Stimulated activated CD8-positive, alpha-beta memory T cell treated with anti-CD3 and anti-CD28 coated beads, Interleukin-7, amount 100 ng/mL, for 4 hours (primary cell): Measurements from ENCODE around the gene HMGXB4.

Experiments used
- DNase-seq, 2 donors: peaks; one replicate each; pipeline ENCODE4 v3.0.0-alpha.2; 2020; ENCODE audit warnings: low read depth in 2 of 2

Gene HMGXB4

GRCh38 chr22:35326854-35327562, 69.7 kb downstream of the HMGXB4 start:
- no peak for DNase-seq

- no peak for DNase-seq
Observed at GRCh38 chr22:35327690-35328471, 70.6 kb downstream of the HMGXB4 start.

GRCh38 chr22:35328472-35328885, 71.2 kb downstream of the HMGXB4 start:
- DNase-seq, result no peak

GRCh38 chr22:35329114-35329847, 72.0 kb downstream of the HMGXB4 start:
- no peak for DNase-seq

GRCh38 chr22:35330258-35330861, 73.1 kb downstream of the HMGXB4 start:
- DNase-seq, result peak; percentile 18 to 26

GRCh38 chr22:35332278-35332677, 75.0 kb downstream of the HMGXB4 start:
- no peak for DNase-seq

- DNase-seq, result no peak
Observed at GRCh38 chr22:35333220-35333619, 75.9 kb downstream of the HMGXB4 start.

GRCh38 chr22:35334004-35334403, 76.7 kb downstream of the HMGXB4 start:
- DNase-seq, result no peak

GRCh38 chr22:35335468-35335867, 78.2 kb downstream of the HMGXB4 start:
- DNase-seq, result no peak

- DNase-seq, result no peak
Observed at GRCh38 chr22:35335936-35336781, 78.9 kb downstream of the HMGXB4 start.

GRCh38 chr22:35337932-35338331, 80.6 kb downstream of the HMGXB4 start:
- no peak for DNase-seq

GRCh38 chr22:35341090-35341874, 84.0 kb downstream of the HMGXB4 start:
- no peak for DNase-seq

GRCh38 chr22:35342390-35342789, 85.1 kb downstream of the HMGXB4 start:
- DNase-seq, result no peak

- no peak for DNase-seq
Observed at GRCh38 chr22:35343664-35344550, 86.6 kb downstream of the HMGXB4 start.

GRCh38 chr22:35344956-35345690, 87.8 kb downstream of the HMGXB4 start:
- DNase-seq, result no peak
